ENCODE results near the gene SERINC1.
A peak's percentile ranks its signal among the peaks of the same experiment; 100 is the strongest.

Gene SERINC1

DNA sequence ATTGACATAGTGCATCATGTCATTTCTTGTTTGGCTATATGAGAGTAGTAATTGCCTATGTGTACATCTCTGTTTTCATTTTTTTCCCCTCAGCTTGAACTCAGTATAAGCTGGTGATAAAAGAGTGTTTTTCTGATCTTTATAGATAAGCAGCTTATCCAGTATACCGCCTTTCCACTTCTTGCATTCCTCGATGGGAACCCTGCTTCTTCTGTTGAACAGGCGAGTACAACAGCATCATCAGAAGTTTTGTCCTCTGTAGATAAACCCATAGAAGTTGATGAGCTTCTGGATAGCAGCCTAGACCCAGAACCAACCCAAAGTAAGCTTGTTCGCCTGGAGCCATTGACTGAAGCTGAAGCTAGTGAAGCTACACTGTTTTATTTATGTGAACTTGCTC lies 39.8 kb downstream of the SERINC1 start:
- DNase-seq: no peak

DNA sequence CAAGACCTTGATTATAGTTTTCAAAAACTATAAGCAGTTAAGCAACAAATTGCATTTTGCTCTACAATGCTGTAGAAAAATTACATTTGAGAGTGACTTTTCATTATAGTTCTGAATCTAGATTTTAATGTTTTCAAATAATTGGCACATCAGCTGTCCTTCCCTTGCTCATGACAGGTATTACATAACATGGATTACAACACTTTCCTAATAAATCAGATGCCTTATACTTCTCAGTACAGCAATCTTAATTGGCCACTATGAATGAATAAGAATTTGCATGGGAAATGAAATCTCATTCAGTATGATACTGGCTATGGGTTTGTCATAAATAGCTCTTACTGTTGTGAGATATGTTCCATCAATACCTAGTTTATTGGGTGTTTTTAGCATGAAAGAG lies 42.3 kb downstream of the SERINC1 start:
- DNase-seq: no peak

DNA sequence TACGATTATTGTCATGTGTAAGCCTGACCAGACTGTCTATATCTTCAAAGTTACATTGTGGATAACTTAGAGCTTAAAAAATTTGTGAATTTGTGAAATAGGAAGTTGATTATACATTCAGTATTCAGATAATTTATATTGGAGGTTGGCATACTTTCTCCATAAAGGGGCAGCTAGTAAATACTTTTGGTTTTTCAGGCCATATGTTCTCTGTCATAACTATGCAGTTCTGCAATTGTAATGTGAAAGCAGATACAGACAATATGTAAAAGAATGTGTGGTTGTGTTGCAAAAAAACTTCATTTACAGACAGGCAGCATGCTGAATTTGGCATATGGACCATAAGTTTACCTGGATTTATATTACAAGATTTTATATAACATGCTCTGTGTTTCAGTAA lies 42.8 kb downstream of the SERINC1 start:
- no peak for DNase-seq

GRCh38 chr6:122426597-122426996 lies 45.0 kb downstream of the SERINC1 start:
- no peak for DNase-seq

- DNase-seq: no peak
These were observed 47.9 kb downstream of the SERINC1 start for GRCh38 chr6:122423734-122424133.

- no peak for DNase-seq
These were observed 48.9 kb downstream of the SERINC1 start for GRCh38 chr6:122422614-122423267.

DNA sequence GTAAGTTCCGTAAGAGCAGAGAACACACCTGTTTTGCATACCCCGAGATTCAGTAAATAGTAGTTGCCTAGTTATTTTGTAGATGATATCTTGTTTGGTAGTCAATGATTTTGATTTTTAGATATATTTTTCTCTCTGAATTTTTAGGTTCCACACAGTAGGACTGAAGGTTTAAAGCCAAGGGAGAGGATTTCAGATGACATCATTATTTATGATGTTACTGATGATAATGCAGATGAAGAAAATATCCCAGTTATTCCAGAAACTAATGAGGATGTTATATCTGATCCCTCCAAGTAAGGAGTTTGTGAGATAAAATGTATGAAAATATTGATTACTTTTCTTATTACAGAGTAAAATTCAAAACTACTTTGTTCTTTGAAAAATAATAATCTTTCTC lies 49.6 kb downstream of the SERINC1 start:
- DNase-seq: no peak

GRCh38 chr6:122416825-122417224 lies 54.8 kb downstream of the SERINC1 start:
- no peak for DNase-seq

DNA sequence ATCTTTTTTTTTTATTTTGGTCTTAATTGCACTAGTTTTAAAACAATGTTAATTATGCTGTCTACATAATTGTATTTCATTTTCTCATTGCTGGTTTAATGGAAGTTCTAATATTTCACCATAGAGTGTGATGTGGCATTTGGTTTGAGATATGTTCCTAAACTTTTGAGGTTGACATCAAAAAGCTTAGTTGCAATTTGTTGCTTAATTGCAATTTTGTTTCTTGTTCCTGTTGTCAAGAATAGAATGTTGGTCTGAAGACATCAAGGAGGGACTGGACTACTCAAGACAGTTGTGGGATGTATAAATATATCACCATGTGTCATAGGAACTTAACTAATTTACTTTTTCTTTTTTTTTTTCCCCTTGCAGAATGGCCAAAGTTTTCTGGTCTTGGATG lies 59.6 kb downstream of the SERINC1 start:
- DNase-seq: no peak

DNA sequence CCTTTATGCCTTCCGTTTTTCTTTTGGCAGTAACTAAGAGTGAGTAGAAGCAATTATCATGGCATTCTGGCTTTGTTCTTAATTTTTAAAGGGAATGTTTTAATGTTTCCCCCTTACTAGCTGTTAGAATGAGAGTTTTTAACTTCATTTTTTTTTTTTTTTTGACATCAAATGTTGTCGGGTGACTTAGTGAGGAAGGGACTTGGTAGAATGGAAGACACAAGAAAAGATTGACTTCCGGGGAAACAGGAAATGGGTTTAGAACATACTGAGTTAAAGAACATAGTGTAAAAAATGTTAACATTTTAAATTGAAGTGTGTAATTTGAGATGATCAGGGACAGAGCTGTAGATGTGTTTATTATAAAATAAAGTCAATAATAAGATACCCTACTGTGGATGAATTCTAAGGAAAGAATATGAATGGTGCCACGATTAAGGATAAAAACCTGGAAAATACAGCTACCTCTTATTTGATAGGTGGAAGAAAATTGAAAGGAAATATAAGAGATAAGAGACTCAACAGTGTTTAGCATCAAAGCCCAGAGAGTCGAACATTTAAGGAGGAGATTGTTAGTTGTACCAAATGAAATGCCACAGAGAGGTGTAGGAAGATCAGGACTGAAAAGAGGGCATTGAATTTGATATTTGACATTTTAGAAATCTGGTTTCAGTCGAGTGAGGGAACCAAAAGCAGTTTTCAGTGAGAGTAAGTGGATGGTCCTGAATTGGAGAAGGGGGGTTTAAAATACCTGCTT lies 62.7 kb downstream of the SERINC1 start:
- peak; percentile 50 for DNase-seq

DNA sequence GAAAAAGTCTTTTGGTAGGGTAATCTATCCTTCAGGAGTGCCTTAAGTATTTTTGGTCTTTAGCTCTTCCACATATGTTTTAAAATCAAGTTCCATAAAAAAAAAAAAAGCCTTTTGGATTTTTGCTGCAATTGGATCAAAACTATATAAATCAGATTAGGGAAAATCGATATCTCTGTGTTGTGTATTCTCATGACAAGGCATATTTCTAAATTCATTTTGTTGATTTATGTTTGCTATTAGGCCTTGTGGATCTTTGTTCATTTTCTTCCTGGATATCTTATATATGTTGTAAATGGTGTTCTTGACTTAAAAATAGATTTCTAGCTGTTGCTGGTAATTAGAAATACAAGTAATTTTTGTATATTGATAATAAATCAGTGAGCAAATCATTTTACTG lies 63.4 kb downstream of the SERINC1 start:
- DNase-seq: no peak

DNA sequence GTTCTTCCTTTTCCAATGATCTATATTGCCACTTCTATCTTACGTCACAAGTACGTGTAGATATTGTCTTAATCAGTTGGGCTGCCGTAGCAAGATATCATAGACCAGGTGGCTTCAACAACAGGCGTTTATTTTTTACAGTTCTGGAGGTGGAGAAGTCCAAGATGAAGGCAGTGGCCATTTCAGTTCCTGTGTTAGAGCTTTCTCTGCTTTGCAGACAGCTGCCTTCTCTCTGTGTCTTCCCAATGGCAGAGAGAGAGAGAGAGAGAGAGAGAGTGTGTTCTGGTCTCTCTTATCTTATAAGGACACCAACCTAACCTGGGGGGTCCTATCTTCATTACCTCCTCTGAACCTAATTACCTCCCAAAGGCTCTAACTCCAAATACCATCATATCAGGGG lies 63.9 kb downstream of the SERINC1 start:
- no peak for DNase-seq

DNA sequence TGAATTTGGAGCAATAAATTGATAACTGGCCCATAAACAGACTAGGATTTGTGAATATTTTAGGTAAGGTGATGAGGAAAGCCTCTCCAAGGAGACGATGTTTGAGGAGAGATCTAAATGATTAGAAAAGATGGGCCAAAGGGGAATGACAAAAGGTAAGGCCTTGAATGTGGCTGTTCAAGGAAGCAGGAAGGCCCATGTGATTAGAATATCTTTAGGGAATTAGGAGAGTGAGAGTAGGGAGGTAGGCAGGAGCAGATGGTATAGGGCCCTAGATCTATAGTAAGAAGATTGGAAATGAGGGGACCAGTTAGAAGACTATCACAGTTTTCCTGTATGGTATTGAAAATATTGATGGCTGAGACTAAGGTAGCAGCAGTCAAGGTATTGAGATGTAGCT lies 65.4 kb downstream of the SERINC1 start:
- no peak for DNase-seq

- DNase-seq: no peak
These were observed 66.2 kb downstream of the SERINC1 start for GRCh38 chr6:122405417-122405816.

GRCh38 chr6:122404444-122404843 lies 67.2 kb downstream of the SERINC1 start:
- no peak for DNase-seq

DNA sequence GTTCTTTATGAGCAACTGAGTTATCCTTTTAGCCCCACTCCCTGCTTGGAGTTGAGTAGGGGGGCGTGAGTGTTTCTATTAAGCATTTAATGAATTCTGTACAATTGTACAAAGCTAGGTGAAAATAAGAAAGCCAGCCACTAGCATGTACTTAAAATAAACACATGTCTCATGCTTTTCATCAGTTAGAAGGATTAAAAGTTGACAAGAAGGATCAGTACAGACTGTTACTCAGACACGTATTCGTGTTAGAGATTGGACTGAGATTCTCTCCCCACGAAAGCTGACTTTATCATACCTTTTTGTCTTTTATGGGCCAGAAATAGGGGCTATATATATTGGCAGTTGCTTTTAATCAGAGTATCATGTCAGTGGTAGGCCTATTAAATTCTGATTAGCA lies 70.5 kb downstream of the SERINC1 start:
- no peak for DNase-seq

DNA sequence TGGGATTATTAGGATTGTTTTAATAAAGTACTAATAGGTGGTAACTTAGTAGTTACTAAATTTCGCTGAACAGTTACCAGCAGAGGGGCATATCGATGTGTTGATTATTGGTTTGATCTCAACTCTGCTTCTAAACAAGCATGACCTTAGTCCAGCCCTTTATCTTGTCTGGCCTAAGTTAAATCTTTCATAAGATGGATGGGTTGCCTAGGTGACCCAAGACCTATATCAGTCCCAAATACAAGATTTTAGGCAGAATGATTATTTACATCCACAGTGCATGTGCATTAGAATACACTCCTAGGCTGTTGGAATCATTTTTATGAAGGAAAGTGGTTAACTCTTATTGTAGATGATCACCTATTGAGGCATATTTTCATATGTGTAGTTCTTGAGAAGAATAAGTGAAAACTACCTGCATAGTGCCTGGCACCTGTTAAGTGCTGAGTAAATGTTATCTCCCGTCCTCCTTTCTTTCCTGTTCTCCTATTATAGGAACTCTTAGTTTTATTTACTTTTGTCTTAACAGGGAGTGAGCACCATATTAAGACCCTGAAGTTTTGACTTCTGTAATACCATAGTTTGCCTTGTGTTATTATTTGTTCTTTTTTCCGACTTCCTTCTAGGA lies 71.0 kb downstream of the SERINC1 start:
- DNase-seq: no peak

GRCh38 chr6:122400121-122400450 lies 71.5 kb downstream of the SERINC1 start:
- DNase-seq: no peak

DNA sequence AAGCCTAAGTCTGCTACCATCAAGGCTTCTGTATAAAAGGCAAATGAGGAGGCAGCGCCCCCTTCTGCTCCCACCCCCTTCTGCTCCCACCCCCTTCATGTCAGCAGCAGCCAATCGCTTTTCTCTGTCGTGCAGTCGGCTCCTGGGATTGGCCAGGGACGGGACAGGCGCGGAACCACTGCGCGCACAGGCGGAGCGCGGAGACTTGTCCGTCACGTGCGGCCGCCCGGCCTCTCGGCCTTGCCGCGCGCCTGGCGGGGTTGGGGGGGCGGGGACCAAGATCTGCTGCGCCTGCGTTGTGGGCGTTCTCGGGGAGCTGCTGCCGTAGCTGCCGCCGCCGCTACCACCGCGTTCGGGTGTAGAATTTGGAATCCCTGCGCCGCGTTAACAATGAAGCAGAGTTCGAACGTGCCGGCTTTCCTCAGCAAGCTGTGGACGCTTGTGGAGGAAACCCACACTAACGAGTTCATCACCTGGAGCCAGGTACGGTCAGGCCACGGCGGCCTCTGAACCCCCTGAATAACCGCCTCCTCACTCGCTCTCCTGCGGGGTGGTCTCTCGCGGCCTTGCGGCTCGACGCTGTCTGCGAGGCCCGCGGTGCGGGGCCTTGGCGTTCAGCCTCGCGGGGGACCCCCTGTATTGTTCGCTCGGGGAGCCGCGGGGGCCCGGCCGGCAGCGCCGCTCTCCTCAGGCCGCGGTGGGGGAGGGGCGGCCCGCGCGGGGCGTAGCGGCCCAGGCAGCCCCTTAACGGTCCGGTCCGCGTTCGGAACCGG lies 72.1 kb downstream of the SERINC1 start, which contains the start of gene HSF2:
Gene HSF2, plus strand, starts transcription at position 305 of the 773 bp plus-strand sequence. Its CDS starts 86 bp downstream, at position 391.
- peak; percentile 97 for DNase-seq

DNA sequence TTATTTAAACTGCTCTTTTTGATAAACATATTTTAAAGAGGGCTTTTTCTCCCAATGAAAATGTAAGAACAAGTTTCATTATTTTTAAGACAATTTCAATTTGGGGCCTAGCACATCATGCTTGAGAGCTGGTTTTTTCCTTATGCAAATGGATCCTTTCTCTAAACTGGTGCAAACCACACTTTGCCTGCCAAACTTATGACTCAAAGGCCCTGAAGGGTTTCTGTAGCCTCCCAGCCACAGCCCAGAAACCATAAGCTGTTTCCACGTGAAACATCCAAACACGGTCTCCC lies 72.6 kb downstream of the SERINC1 start:
- DNase-seq: no peak

DNA sequence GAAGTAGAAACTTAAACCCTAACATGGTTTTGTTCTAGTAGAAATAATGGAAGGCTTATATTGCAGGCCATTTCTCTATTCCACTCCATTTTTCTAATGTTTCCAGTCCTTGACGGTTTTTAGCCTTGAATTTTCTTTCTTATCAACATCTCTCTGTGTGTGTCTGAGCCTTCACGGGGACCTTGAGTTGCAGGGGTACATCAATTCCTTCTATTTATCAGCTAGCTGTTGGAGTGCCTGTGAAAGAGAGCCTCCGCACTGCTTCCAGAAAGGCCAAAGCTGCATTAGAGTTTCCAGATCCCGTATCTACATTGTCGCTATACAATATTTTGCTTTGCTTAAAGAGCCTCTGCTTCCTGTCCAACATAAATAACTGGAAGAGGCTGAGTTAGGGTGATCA lies 77.6 kb downstream of the SERINC1 start:
- DNase-seq: no peak

DNA sequence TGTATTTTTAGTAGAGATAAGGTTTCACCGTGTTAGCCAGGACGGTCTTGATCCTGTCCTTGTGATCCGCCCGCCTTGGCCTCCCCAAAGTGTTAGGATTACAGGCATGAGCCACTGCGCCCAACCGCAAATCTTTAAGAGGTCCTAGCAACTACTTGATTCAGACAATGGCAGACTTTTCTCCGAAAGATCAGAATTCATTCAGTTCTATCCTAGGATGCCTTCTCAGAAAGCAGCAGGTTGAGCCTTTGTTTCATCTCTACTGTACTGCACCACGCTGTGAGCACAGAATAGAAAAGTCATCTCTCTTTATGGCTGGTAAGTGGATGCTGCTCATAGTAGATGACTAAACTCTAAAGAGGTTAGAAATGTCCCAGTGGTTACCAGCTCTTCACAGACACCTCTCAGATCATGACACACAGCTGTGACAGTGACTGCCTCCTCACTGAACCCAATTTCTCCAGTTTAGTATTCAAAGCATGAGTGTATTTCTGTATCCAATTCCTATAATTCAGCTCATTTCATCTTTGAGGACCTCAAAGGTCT lies 78.2 kb downstream of the SERINC1 start:
- no peak for DNase-seq
